Lung (tissue), 12 donors: ENCODE results near the gene KTI12. TPM values are rescaled to one million over a fixed set of nuclear protein-coding genes. Genes with fewer than 3 reads are reported as not detected.

Experiments used
- ATAC-seq: fragments of 200-7000 bp; cut with Tn5 transposase; one replicate; pipeline ENCODE4 v1.9.1; 2020; ENCODE audit warnings: moderate number of reproducible peaks; ENCODE audit not compliant: insufficient read depth, low FRiP score
- DNase-seq, 3 donors: peaks; one replicate each; pipeline ENCODE4 v3.0.0-alpha.2; 2013 to 2017
- H3K27ac ChIP-seq, 2 donors: one replicate each; pipeline ENCODE4 v1.5.1; 2013; ENCODE audit warnings: mild to moderate bottlenecking in 2 of 2, moderate library complexity in 2 of 2, control low read depth in 1 of 2, inconsistent platforms in 1 of 2, low read depth in 1 of 2, low read length in 1 of 2
- H3K27me3 ChIP-seq, 3 donors: one replicate each; pipeline ENCODE4 v1.5.1; 2013; ENCODE audit warnings: low read length in 2 of 3; ENCODE audit not compliant: control insufficient read depth in 3 of 3, insufficient read depth in 3 of 3
- H3K36me3 ChIP-seq, 4 donors: one replicate each; pipeline ENCODE4 v1.5.1; 2013; ENCODE audit warnings: low read length in 4 of 4, mild to moderate bottlenecking in 1 of 4, moderate library complexity in 1 of 4; ENCODE audit not compliant: control insufficient read depth in 4 of 4, insufficient read depth in 4 of 4
- H3K4me1 ChIP-seq, 5 donors: one replicate each; pipeline ENCODE4 v1.5.1; 2013; ENCODE audit warnings: low read length in 5 of 5, mild to moderate bottlenecking in 2 of 5, moderate library complexity in 1 of 5; ENCODE audit not compliant: control insufficient read depth in 5 of 5, insufficient read depth in 5 of 5
- H3K4me3 ChIP-seq: one replicate; pipeline ENCODE4 v1.5.1; 2013; ENCODE audit warnings: mild to moderate bottlenecking, control low read depth, moderate library complexity
- H3K9ac ChIP-seq, 2 donors: one replicate each; pipeline ENCODE4 v1.5.1; 2013; ENCODE audit warnings: low read length in 2 of 2, control low read depth in 1 of 2; ENCODE audit not compliant: insufficient read depth in 1 of 2
- H3K9me3 ChIP-seq, 4 donors: one replicate each; pipeline ENCODE4 v1.5.1; 2013; ENCODE audit warnings: low read length in 3 of 4, mild to moderate bottlenecking in 1 of 4, moderate library complexity in 1 of 4; ENCODE audit not compliant: control insufficient read depth in 4 of 4, insufficient read depth in 3 of 4
- CTCF ChIP-seq: IDR thresholded peaks from 2 replicates; pipeline ENCODE4 v1.5.1; 2012; ENCODE audit warnings: mild to moderate bottlenecking; ENCODE audit errors: control extremely low read depth, extremely low read depth
- WGBS, 2 donors: extraction: QIAGEN DNeasy Blood & Tissue Kit; methylation state at CpG; one replicate each; pipeline ENCODE4 v1.1.7; 2013; 5-methylcytosine and 5-hydroxymethylcytosine counted together
- polyA plus RNA-seq, 2 donors: library from polyadenylated mRNA; stranded (reverse); fragments of 200-250 nt; gene quantifications; one replicate each; pipeline ENCODE4 v1.2.1, GENCODE V29; 2013
- total RNA-seq, 2 donors: library from RNA; depleted of rRNA in 1 of 2; stranded (reverse); fragments of >200 nt in 1 of 2; gene quantifications; one replicate each; pipeline ENCODE4 v1.2.1, GENCODE V29; 2014 to 2021
- donor health status: control.
- donor health status: control.
- donor health status: Bipolar disorder and iron deficiency.
- donor health status: healthy.
- donor health status: DM: yes; HTN: yes; CAD: no.

Gene KTI12
- total and polyA plus RNA-seq, 4 donors, result 4.8 to 11.3 (median 7.5) TPM

DNA sequence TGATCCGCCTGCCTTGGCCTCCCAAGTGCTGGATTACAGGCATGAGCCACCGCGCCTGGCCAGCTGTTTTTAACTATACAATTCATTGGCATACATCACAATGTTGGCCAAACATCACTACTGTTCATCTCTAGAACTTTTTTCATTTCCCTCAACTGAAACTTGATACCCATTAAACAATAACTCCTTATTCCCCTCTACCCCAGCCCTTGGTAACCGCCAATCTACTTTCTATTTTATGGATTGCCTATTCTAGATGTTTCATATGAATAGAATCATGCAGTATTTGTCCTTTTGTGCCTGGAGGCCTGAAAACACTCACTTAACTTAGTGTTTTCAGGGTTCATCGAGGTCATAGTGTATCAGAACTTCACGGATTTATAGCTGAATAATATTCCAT lies 38.7 kb upstream of the KTI12 start:
- Histone ChIP-seq H3K9me3 (no peaks in the 10 kb centered on the region), H3K4me3 (no peak overlapping the region), H3K27me3 (no peaks in the 10 kb centered on the region), H3K36me3 (peaks cover 4 to 10% (median 7%) of the 10 kb centered on the region in 4 donors), H3K4me1 (peaks cover 0 to 2% (median 0%) of the 10 kb centered on the region in 5 donors), H3K27ac (no peak overlapping the region), H3K9ac (no peak overlapping the region)
- ATAC-seq (no peak), DNase-seq (no peak)
- no peak for TF ChIP-seq CTCF
- 79 to 92% methylated on average over 6 of the region's 6 CpGs for WGBS, 2 donors

- Histone ChIP-seq H3K27me3 (no peaks in the 10 kb centered on the region), H3K4me3 (no peak overlapping the region), H3K9ac (no peak overlapping the region), H3K9me3 (no peaks in the 10 kb centered on the region), H3K36me3 (peaks cover 2 to 12% (median 6%) of the 10 kb centered on the region in 4 donors), H3K27ac (no peak overlapping the region), H3K4me1 (peaks cover 0 to 2% (median 0%) of the 10 kb centered on the region in 5 donors)
- no peak for DNase-seq
- WGBS, 2 donors, result 96% methylated on average over 4 of the region's 4 CpGs
- TF ChIP-seq CTCF, result no peak
- ATAC-seq, result no peak
Observed at GRCh38 chr1:52070704-52071103, 37.1 kb upstream of the KTI12 start.

DNA sequence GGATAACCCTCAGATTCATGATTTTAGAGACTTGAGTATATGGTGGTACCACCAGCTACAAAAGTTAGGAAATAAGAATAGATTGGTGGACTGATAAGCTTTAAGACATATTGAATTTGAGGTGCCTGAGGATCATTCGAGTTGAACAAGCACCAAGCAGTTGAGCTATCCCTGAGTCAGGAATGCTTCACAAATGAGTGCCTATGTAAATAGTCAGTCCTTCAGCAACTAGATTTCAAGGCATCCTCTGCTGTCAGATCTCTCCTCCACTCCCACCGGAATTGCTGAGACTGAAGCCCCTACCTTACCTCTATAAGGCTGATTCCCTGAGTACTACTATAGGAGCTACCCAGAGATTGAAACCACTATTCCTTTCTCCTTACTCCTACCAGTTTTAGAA lies 29.6 kb upstream of the KTI12 start:
- Histone ChIP-seq H3K36me3 (peaks cover 10 to 38% (median 15%) of the 10 kb centered on the region in 4 donors), H3K27me3 (no peaks in the 10 kb centered on the region), H3K9ac (no peak overlapping the region), H3K4me3 (no peak overlapping the region), H3K9me3 (no peaks in the 10 kb centered on the region), H3K27ac (no peak overlapping the region), H3K4me1 (peaks cover 0 to 2% (median 0%) of the 10 kb centered on the region in 5 donors)
- ATAC-seq (no peak), DNase-seq (no peak)
- TF ChIP-seq CTCF, result no peak
- WGBS, 2 donors, result 88 to 93% methylated on average over 2 of the region's 2 CpGs

GRCh38 chr1:52060822-52061221 lies 27.2 kb upstream of the KTI12 start:
- no peaks in the 10 kb centered on the region for H3K9me3 ChIP-seq
- H3K27ac ChIP-seq, result no peak overlapping the region
- WGBS, 2 donors, result 95 to 98% methylated on average over 4 of the region's 4 CpGs
- H3K36me3 ChIP-seq, result peaks cover 7 to 35% (median 15%) of the 10 kb centered on the region in 4 donors
- TF ChIP-seq CTCF, result no peak
- no peak for ATAC-seq
- H3K9ac ChIP-seq, result no peak overlapping the region
- H3K4me3 ChIP-seq, result no peak overlapping the region
- H3K4me1 ChIP-seq, result peaks cover 0 to 17% (median 8%) of the 10 kb centered on the region in 5 donors
- DNase-seq, result no peak
- H3K27me3 ChIP-seq, result no peaks in the 10 kb centered on the region
